Progenitor cell of endocrine pancreas (in vitro differentiated cells): ENCODE measurements around the gene FBXL7. TPM values are rescaled to one million over a fixed set of nuclear protein-coding genes. Genes with fewer than 3 reads are reported as not detected.
A peak's percentile ranks its signal among the peaks of the same experiment; 100 is the strongest.

ENCODE experiments used
- DNase-seq: peaks from one replicate; pipeline ENCODE4 v3.0.0; 2021; ENCODE audit warnings: low spot score; ENCODE audit not compliant: unreplicated experiment
- H3K27ac Mint-ChIP-seq: 2 replicates; pipeline ENCODE4 v1.8.0; 2021; ENCODE audit warnings: mild to moderate bottlenecking, moderate library complexity, mixed read lengths
- H3K27me3 Mint-ChIP-seq: 2 replicates; pipeline ENCODE4 v1.8.0; 2021; ENCODE audit warnings: mixed read lengths
- H3K36me3 Mint-ChIP-seq: 2 replicates; pipeline ENCODE4 v1.8.0; 2022; ENCODE audit warnings: mixed read lengths; ENCODE audit not compliant: insufficient read depth
- H3K4me1 Mint-ChIP-seq: 2 replicates; pipeline ENCODE4 v1.8.0; 2021; ENCODE audit warnings: low read depth, mixed read lengths
- H3K4me3 Mint-ChIP-seq: 2 replicates; pipeline ENCODE4 v1.8.0; 2021; ENCODE audit warnings: low read depth, mild to moderate bottlenecking, moderate library complexity, mixed read lengths
- H3K9me3 Mint-ChIP-seq: 2 replicates; pipeline ENCODE4 v1.8.0; 2021; ENCODE audit warnings: low read depth, mixed read lengths
- CTCF ChIP-seq: fragments of 200-600 bp; sonication (generic); IDR thresholded peaks from one replicate; pipeline ENCODE4 v1.5.0; 2021; ENCODE audit warnings: antibody characterized with exemption, mild to moderate bottlenecking; ENCODE audit not compliant: unreplicated experiment
- total RNA-seq: library from RNA; stranded (reverse); gene quantifications from 2 replicates; pipeline ENCODE4 v1.2.1, GENCODE V29; 2021

FBXL7 gene
- total RNA-seq, 1 donor from 2014 or later, result 15.4 TPM

DNA sequence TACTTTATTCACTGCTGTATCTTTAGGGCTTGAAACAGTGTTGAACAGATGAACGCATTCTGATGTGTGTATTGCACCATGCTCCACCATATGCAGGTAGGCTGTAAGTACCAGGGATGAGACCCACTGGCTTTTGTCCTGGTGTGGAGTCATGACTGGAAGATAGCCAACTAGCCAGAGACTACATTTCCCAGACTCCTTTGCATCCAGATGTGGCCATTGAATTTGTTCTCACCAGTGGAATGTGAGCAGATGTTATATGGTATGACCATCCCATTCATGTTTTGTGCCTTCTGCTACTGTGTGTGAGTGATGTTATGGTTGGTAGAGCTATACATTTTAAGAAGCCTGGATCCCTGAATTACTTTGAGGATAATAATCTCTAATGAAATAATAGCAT is 7.4 kb upstream of the FBXL7 start:
- H3K4me3 Mint-ChIP-seq, result no peak overlapping the region
- H3K27ac Mint-ChIP-seq, result no peak overlapping the region
- no peak for TF ChIP-seq CTCF
- H3K9me3 Mint-ChIP-seq, result no peaks in the 10 kb centered on the region
- peaks cover 2% of the 10 kb centered on the region for H3K4me1 Mint-ChIP-seq
- H3K27me3 Mint-ChIP-seq, result peaks cover 19% of the 10 kb centered on the region
- DNase-seq, result no peak
- no peaks in the 10 kb centered on the region for H3K36me3 Mint-ChIP-seq

DNA sequence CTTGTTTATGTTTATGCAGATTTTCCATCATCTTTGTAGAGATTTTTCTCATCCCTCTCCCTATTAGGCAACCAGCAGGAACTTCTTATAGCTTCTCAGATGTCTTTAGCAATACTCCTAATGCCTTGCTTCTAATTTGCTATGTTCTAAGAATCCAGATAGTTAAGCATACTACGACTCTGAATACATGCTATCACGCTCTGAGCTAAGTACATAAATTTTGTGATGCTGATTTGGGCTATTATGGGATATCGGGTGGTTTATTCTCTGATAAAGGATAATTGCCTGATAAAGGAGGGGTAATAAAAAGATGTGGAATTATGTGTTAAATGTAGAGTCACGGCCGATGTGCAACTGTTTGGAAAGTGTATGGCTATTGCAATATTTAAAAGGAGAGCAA is 6.5 kb upstream of the FBXL7 start:
- Mint-ChIP-seq H3K27me3 (peaks cover 29% of the 10 kb centered on the region), H3K27ac (no peak overlapping the region), H3K36me3 (no peaks in the 10 kb centered on the region), H3K9me3 (no peaks in the 10 kb centered on the region), H3K4me1 (peaks cover 2% of the 10 kb centered on the region), H3K4me3 (no peak overlapping the region)
- no peak for TF ChIP-seq CTCF
- no peak for DNase-seq

GRCh38 chr5:15495026-15495425 is 5.0 kb upstream of the FBXL7 start:
- Mint-ChIP-seq H3K27ac (no peak overlapping the region), H3K9me3 (no peaks in the 10 kb centered on the region), H3K27me3 (peaks cover 35% of the 10 kb centered on the region), H3K4me3 (no peak overlapping the region), H3K4me1 (peaks cover 8% of the 10 kb centered on the region), H3K36me3 (no peaks in the 10 kb centered on the region)
- DNase-seq, result no peak
- TF ChIP-seq CTCF, result no peak

- no peak overlapping the region for H3K27ac Mint-ChIP-seq
- no peaks in the 10 kb centered on the region for H3K9me3 Mint-ChIP-seq
- no peak for DNase-seq
- H3K36me3 Mint-ChIP-seq, result no peaks in the 10 kb centered on the region
- peaks cover 19% of the 10 kb centered on the region for H3K4me1 Mint-ChIP-seq
- H3K4me3 Mint-ChIP-seq, result no peak overlapping the region
- no peak for TF ChIP-seq CTCF
- peaks cover 41% of the 10 kb centered on the region for H3K27me3 Mint-ChIP-seq
Observed at GRCh38 chr5:15496886-15497285, 3.1 kb upstream of the FBXL7 start.

DNA sequence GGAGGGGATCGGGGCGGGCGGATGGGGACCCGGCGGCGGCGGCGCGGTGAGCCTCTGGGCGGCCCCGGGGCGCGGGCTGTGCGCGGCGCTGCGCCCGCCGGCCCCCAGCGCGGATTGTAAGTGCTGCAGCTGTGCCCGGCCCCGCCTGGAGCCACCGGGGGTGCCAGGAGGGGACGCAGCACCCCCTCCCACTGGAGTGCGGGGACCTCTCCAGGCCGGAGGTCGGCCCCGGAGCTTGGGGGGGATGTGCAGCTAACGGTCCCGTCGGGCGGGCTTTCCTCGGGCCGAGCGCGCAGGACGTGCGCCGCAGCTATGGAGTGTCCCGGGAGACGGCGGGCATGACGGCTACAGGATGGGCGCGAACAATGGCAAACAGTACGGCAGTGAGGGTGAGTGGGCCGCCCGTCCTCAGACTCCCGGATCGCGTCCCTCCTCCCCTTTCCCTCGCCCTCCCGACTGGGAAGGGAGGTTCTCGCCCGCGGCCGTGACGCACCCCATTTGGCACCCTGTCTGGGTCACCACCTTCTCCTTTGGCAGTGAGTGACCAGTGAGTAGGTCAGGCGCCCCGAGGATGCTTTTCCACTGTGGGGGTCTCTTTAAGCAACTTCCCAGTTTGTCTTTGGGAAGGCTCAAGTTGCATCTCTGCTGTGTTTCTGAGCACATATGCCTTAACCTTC is 483 bp downstream of the FBXL7 start:
- Mint-ChIP-seq H3K4me1 (peaks cover 22% of the 10 kb centered on the region), H3K27me3 (peaks cover 41% of the 10 kb centered on the region), H3K9me3 (no peaks in the 10 kb centered on the region), H3K27ac (peak overlapping the region; percentile 87), H3K4me3 (peak overlapping the region; percentile 77), H3K36me3 (peaks cover 2% of the 10 kb centered on the region)
- TF ChIP-seq CTCF, result no peak
- DNase-seq, result peak; percentile 19
